Loucy (cell line): ENCODE results near the gene SLC17A7.

Experiments
- H2AFZ ChIP-seq: fragments of 200-600 bp; sonication (generic); 2 replicates; pipeline ENCODE4 v1.6.0; 2016; ENCODE audit warnings: antibody characterized with exemption, mild to moderate bottlenecking, low read length, moderate library complexity
- H3F3A ChIP-seq: fragments of 200-600 bp; 2 replicates; pipeline ENCODE4 v1.6.0; 2016; ENCODE audit warnings: antibody characterized with exemption, low read depth, mild to moderate bottlenecking
- H3K27me3 ChIP-seq: fragments of 200-600 bp; sonication (generic); 2 replicates; pipeline ENCODE4 v1.6.1; 2014; ENCODE audit warnings: low read length, mild to moderate bottlenecking; ENCODE audit not compliant: insufficient read depth, poor library complexity, severe bottlenecking
- H3K36me3 ChIP-seq: fragments of 200-600 bp; sonication (generic); 2 replicates; pipeline ENCODE4 v1.6.1; 2016; ENCODE audit warnings: low read length; ENCODE audit not compliant: insufficient read depth
- H3K4me1 ChIP-seq: fragments of 200-600 bp; sonication (generic); 2 replicates; pipeline ENCODE4 v1.5.1; 2014; ENCODE audit warnings: low read length, mild to moderate bottlenecking; ENCODE audit not compliant: insufficient read depth, poor library complexity, severe bottlenecking
- H3K4me2 ChIP-seq: fragments of 200-600 bp; sonication (generic); 2 replicates; pipeline ENCODE4 v1.6.0; 2014; ENCODE audit warnings: antibody characterized with exemption, low read length, low read depth, mild to moderate bottlenecking; ENCODE audit not compliant: poor library complexity, severe bottlenecking
- H3K4me3 ChIP-seq: fragments of 200-600 bp; sonication (generic); 2 replicates; pipeline ENCODE4 v1.5.1; 2014; ENCODE audit warnings: low read length, mild to moderate bottlenecking, mixed read lengths; ENCODE audit not compliant: poor library complexity, severe bottlenecking
- H3K79me2 ChIP-seq: fragments of 200-600 bp; sonication (generic); 2 replicates; pipeline ENCODE4 v1.6.1; 2014; ENCODE audit warnings: low read length; ENCODE audit not compliant: insufficient read depth
- H3K9ac ChIP-seq: fragments of 200-600 bp; sonication (generic); 2 replicates; pipeline ENCODE4 v1.6.0; 2014; ENCODE audit warnings: mild to moderate bottlenecking, low read depth, low read length, moderate library complexity; ENCODE audit not compliant: poor library complexity, severe bottlenecking
- H3K9me2 ChIP-seq: fragments of 200-600 bp; sonication (generic); replicated peaks from 2 replicates; pipeline ENCODE4 v1.6.1; 2016; ENCODE audit warnings: low read depth, low read length, mixed read lengths
- H3K9me3 ChIP-seq: fragments of 200-600 bp; sonication (generic); 2 replicates; pipeline ENCODE4 v1.6.1; 2014; ENCODE audit warnings: mild to moderate bottlenecking, antibody characterized with exemption, low read length, low read depth; ENCODE audit not compliant: insufficient read depth
- H4K20me1 ChIP-seq: fragments of 200-600 bp; sonication (generic); 2 replicates; pipeline ENCODE4 v1.6.0; 2014; ENCODE audit warnings: antibody characterized with exemption, low read length, mild to moderate bottlenecking; ENCODE audit not compliant: insufficient read depth, poor library complexity, severe bottlenecking
- EZH2phosphoT487 ChIP-seq: fragments of 200-600 bp; IDR thresholded peaks from 2 replicates; pipeline ENCODE4 v1.6.1; 2018; ENCODE audit warnings: antibody characterized with exemption, mild to moderate bottlenecking, moderate library complexity, borderline replicate concordance
- TF ChIP-seq, protein P1 (sequence below): fragments of 200-600 bp; sonication (generic); conservative IDR thresholded peaks from 2 replicates; pipeline ENCODE4 v1.5.1; 2014; ENCODE audit warnings: mild to moderate bottlenecking, antibody characterized with exemption, low read length

SLC17A7 gene

DNA sequence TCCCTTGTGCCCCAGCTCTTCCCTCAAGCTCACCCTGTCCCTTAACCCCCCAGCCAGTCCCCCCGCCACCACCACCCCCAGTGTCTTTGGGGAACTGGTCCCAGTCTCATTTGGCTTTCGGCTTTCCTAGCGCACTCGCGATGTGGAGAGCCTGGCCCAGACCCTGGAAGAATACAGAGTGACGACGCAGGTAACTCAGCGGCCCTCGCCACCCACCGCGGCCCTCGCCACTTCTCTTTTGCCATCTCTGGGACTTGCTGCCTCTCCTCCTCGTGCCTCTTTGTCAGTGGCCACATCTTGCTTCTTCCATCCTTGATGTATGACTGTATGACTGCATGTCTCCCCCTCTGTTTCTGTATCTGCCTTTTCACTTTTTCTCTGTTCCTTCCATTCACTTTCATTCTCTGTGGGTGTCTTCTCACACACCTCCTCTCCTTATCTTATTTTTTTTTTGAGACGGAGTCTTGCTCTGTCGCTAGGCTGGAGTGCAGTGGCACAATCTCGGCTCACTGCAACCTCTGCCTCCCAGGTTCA, 33.8 kb downstream of the SLC17A7 start:
- no peaks in the 10 kb centered on the region for H3F3A ChIP-seq
- H3K9ac ChIP-seq, result peak overlapping the region; percentile 58
- H2AFZ ChIP-seq, result no peak overlapping the region
- peaks cover 68% of the 10 kb centered on the region for H3K4me1 ChIP-seq
- H4K20me1 ChIP-seq, result no peaks in the 10 kb centered on the region
- no peaks in the 10 kb centered on the region for H3K9me2 ChIP-seq
- no peak overlapping the region for H3K4me2 ChIP-seq
- H3K9me3 ChIP-seq, result no peaks in the 10 kb centered on the region
- H3K4me3 ChIP-seq, result no peak overlapping the region
- no peak for TF ChIP-seq EZH2phosphoT487
- TF ChIP-seq, protein P1, sequence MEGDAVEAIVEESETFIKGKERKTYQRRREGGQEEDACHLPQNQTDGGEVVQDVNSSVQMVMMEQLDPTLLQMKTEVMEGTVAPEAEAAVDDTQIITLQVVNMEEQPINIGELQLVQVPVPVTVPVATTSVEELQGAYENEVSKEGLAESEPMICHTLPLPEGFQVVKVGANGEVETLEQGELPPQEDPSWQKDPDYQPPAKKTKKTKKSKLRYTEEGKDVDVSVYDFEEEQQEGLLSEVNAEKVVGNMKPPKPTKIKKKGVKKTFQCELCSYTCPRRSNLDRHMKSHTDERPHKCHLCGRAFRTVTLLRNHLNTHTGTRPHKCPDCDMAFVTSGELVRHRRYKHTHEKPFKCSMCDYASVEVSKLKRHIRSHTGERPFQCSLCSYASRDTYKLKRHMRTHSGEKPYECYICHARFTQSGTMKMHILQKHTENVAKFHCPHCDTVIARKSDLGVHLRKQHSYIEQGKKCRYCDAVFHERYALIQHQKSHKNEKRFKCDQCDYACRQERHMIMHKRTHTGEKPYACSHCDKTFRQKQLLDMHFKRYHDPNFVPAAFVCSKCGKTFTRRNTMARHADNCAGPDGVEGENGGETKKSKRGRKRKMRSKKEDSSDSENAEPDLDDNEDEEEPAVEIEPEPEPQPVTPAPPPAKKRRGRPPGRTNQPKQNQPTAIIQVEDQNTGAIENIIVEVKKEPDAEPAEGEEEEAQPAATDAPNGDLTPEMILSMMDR, result no peak
- H3K79me2 ChIP-seq, result no peaks in the 10 kb centered on the region
- no peaks in the 10 kb centered on the region for H3K27me3 ChIP-seq
- H3K36me3 ChIP-seq, result no peaks in the 10 kb centered on the region

DNA sequence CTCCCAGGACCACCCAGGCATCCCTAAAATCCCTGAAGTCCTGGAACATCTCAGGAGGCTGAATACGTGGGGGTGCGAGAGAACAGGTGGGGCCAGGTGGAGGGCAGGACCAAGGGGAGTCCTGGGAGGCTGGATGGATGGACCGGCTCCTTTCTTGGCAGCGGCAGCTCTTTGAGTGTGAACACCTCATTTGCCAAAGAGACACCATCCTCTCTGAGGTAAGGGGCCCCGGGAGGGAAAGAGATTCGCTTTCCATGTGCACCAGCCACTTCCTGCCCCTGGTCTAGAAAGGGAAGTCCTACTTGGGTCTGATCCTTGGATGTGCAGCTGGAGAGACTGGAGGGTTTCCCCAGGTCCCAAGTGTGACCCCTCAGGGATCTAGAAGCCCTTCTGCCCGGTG, 34.2 kb downstream of the SLC17A7 start:
- H3K9ac ChIP-seq, result no peak overlapping the region
- H4K20me1 ChIP-seq, result no peaks in the 10 kb centered on the region
- TF ChIP-seq EZH2phosphoT487, result no peak
- TF ChIP-seq, protein P1, result no peak
- H2AFZ ChIP-seq, result no peak overlapping the region
- no peaks in the 10 kb centered on the region for H3K9me2 ChIP-seq
- no peak overlapping the region for H3K4me3 ChIP-seq
- no peaks in the 10 kb centered on the region for H3K9me3 ChIP-seq
- H3K36me3 ChIP-seq, result no peaks in the 10 kb centered on the region
- no peaks in the 10 kb centered on the region for H3K27me3 ChIP-seq
- H3K79me2 ChIP-seq, result no peaks in the 10 kb centered on the region
- H3K4me2 ChIP-seq, result no peak overlapping the region
- H3F3A ChIP-seq, result no peaks in the 10 kb centered on the region
- peaks cover 64% of the 10 kb centered on the region for H3K4me1 ChIP-seq

DNA sequence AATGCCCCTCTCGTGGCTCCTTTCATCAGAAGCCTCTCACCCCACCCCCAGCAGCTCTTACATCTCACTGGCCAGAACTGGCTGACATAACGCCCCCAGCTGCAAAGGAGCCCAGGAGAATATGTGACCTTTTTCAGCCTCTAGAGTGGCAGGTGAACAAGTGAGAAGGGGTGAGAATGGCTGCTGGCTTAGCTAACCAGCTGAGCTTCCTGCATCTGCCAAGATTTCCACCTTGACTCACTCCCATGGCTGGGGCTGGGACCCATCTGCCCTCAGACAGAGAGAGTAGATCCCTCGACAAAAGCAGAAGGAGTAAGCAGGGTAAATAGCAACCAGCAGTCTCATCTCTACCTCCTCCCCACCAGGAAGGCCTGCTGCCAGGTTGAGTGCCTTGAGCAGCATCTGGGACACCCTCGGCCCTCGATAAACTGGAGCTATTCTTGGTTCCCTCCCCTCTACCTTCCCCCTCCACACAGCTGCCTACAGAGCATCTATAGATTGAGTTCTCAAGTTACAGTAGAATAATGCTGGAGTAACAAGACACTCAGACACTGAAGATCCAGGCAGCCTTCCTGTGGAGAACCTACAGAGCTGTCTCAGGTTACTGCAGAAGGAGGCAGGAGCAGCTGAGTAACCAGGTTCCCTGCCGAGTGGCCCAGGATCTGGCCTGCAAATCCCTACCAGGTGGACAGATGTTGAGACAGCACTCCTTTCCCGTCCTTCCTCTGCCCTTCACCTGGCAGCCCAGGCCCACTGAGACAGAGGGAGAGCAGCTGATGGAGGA, 37.7 kb downstream of the SLC17A7 start:
- Histone ChIP-seq H3K4me2 (peak overlapping the region; percentile 17), H3K79me2 (no peaks in the 10 kb centered on the region), H3K4me1 (peaks cover 47% of the 10 kb centered on the region), H3K9me3 (no peaks in the 10 kb centered on the region), H3K27me3 (no peaks in the 10 kb centered on the region), H3K4me3 (no peak overlapping the region), H3K9ac (peak overlapping the region; percentile 57), H4K20me1 (no peaks in the 10 kb centered on the region), H2AFZ (peak overlapping the region; percentile 49), H3K9me2 (no peaks in the 10 kb centered on the region), H3K36me3 (no peaks in the 10 kb centered on the region), H3F3A (no peaks in the 10 kb centered on the region)
- no peak for TF ChIP-seq EZH2phosphoT487
- TF ChIP-seq, protein P1, result no peak
